GM12864 (cell line): ENCODE data around the gene ADAM19.

Source experiments
- DNase-seq: peaks from one replicate; pipeline ENCODE4 v3.0.0-alpha.2; 2011; ENCODE audit warnings: low read depth
- H3K4me3 ChIP-seq: 2 replicates; pipeline ENCODE4 v1.5.1; 2011; ENCODE audit warnings: mild to moderate bottlenecking, low read depth, low read length, control low read depth
- TF ChIP-seq, protein P1 (sequence below): IDR thresholded peaks from 2 replicates; pipeline ENCODE4 v1.5.1; 2011; ENCODE audit warnings: low read depth, mild to moderate bottlenecking, moderate library complexity, low read length, control low read depth, inconsistent platforms; ENCODE audit errors: missing control alignments

ADAM19 gene

DNA sequence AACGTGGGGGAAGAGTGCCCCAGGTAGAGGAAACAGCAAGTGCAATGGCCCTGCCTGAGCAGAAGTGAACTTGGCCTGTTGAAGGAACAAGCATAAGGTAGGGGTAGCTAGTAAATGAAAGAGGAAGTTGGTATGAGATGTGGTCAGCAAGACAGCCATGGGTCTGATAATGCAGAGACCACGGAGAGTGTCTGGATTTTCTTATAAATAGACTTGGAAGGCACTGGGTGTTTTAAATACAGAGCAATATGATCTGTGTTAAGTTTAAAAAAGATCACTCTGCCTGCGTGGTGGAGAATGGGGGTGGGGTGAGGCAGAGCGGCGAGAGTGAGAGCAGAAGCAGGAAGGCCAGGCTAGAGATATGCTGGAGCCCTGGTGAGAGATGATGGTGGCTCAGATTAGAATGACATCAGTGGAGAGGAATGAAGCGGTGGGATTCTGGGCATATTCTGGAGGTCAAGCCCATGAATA, 4.2 kb downstream of the ADAM19 start:
- TF ChIP-seq, protein P1, sequence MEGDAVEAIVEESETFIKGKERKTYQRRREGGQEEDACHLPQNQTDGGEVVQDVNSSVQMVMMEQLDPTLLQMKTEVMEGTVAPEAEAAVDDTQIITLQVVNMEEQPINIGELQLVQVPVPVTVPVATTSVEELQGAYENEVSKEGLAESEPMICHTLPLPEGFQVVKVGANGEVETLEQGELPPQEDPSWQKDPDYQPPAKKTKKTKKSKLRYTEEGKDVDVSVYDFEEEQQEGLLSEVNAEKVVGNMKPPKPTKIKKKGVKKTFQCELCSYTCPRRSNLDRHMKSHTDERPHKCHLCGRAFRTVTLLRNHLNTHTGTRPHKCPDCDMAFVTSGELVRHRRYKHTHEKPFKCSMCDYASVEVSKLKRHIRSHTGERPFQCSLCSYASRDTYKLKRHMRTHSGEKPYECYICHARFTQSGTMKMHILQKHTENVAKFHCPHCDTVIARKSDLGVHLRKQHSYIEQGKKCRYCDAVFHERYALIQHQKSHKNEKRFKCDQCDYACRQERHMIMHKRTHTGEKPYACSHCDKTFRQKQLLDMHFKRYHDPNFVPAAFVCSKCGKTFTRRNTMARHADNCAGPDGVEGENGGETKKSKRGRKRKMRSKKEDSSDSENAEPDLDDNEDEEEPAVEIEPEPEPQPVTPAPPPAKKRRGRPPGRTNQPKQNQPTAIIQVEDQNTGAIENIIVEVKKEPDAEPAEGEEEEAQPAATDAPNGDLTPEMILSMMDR = no peak
- peak overlapping the region; percentile 22; the same call in 1 of the 2 replicates for H3K4me3 ChIP-seq
- peak; percentile 89 for DNase-seq

DNA sequence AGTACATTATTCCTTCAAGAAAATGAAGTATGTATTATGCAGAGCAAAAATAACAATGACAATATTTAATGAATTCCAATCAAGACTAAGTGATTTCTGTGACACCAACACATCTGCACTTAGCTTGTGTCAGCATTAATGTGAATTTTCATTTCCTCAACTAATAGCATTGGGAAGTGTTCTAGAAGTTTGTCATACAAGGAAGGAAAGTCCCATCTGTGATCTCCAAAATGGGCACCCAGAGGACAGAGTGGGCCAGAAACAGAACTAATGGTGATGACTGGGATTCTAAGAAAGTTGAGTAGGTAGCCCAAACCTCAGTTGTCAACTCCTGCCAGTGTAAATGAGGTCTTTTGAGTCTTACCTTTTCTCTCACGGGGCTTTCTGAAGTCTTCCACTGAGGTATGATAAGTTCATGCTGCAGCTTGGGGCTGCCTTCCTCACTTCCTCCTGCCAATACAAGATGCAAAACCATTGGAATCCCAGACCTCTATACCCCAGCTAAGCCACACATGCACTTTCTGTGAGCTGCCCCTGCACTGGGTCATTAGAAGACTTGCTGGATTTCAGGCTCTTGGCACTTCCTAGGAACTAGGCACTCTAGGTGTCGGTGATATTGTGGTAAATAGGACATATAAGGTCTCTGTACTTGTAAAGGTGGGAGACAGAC, 4.9 kb downstream of the ADAM19 start:
- DNase-seq = no peak
- H3K4me3 ChIP-seq = no peak overlapping the region
- TF ChIP-seq, protein P1 = no peak

DNA sequence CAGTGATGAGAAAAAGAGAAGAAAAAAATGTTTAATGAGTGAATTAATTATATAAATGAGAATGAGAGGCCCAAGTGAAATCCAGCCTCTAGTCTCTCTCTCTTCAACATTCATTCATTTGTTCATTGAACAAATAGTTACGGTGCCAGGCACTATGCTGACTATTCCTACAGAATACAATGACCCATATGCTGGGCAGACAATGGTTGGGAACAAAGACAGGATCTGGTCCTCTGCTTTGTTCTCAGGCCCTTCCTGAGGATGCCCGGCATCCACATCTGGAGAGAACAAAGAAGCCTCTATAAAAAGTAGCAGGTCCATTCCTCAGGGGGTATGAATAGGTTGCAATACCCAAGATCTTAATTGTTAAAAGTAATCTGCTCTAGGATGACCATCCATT, 6.9 kb downstream of the ADAM19 start:
- no peak overlapping the region for H3K4me3 ChIP-seq
- TF ChIP-seq, protein P1 = no peak
- DNase-seq = no peak

DNA sequence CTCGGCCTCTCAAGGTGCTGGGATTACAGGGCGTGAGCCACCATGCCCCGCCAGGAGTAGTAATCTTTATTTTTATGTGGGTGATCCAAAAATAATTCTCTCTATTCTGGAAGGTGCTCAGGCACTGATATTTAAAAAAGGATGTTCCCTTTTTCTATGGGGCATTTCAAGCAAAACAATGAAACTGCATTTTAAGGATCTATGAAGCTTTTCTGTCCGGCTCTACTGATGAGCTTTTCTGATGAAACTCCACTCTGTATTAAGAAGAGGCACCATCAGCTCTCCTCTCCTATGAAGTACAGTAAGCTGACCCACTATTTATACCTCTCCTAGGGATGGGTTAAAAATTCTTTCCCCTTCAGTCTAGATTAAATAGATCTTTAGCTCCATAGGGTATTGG, 7.4 kb downstream of the ADAM19 start:
- no peak overlapping the region for H3K4me3 ChIP-seq
- no peak for DNase-seq
- TF ChIP-seq, protein P1 = no peak

DNA sequence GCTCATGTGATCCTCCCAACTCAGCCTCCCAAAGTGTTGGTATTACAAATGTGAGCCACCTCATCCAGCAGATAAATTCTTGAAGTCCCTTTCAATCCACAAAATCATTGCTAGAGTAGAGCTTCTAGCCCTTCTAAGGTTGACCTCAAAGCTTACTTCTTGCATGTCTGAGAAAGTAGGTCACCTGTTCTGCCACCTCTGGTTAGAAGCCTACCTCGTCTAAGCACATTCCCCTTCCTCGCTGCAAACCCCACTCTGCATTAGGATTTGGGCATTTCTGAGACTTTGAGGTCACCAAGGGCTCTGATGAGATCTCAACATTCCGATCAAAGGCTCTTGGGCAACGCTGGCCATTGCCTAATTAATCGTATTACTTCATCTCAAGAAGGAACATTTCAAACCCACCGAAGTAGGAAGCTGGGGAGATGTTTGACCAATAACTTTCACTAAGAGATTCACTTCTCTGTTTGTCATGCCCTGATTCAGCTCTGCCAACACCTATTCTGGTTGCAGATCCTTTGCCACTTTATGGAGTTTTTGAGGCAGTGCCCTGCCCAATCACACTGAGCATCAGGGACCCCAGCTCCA, 8.6 kb downstream of the ADAM19 start:
- H3K4me3 ChIP-seq = no peak overlapping the region
- no peak for DNase-seq
- TF ChIP-seq, protein P1 = no peak

DNA sequence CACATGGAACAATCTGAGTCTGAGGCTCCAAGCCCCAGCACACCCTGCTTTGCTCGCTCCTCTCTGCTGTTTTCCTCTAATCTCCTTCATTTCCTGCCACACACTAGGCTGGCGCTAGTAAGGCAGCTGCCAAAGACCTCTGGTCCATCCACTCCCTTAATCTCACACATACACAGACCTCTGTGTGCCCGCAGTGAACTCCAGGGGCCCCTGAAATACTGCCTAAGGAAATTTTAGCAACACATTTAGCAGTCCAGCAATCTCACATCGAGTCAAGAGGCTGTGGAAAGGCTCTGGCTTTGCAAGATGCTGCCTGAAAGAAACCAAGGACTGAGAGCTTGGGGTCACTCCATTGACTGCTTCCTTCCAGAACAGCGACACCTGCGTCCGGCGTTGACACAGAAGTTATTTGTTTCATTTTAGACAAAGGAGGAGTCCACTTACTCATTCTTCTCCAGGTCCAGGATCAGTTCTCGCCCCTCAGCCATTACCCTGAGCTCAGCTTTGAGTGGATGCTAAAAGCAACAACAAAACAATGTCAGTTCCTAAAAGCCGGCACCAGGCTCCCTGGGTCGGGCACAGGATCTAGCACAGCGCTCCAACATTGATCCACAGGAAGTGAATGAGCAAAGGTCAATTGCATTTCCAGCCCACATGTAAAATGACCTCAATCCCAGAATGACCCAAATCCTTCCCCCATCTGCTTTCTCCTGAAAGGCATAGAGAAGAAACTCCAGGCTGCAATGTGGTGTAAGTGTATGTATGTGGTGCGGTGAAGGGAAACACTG, 11.5 kb downstream of the ADAM19 start:
- no peak overlapping the region for H3K4me3 ChIP-seq
- no peak for DNase-seq
- TF ChIP-seq, protein P1 = no peak
